ENCODE data around the gene PPP1R10.

Gene PPP1R10

DNA sequence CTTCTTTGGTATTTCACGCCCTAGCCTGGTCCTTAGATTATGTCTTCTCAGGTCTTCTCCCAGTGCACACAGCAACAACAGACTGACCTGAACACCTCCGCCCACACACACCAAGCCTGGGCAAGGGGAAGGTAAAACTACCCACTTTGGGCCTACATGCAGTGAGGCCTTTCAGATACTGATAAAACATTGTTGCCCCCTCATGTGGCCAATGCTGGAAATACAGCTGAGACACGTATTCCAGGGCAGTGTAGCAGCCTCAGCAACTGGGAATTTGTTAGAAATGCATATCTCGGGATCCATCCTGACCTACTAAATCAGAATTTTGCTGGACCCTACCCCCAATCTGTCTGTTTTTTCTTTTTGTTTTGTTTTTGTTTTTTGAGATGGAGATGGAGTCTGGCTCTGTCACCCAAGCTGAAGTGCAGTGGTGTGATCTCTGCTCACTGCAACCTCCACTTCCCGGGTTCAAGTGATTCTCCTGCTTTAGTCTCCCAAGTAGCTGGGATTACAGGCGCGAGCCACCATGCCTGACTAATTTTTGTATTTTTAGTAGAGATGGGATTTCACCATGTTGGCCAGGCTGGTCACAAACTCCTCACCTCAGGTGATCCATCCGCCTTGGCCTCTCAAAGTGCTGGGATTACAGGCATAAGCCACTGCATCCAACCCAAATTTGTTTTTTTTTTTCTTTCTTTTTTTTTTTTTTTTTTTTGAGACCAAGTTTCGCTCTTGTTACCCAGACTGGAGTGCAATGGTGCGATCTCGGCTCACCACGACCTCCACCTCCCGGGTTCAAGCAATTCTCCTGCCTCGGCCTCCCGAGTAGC, 19.5 kb downstream of the PPP1R10 start:
- DNase-seq: peak; percentile 25

DNA sequence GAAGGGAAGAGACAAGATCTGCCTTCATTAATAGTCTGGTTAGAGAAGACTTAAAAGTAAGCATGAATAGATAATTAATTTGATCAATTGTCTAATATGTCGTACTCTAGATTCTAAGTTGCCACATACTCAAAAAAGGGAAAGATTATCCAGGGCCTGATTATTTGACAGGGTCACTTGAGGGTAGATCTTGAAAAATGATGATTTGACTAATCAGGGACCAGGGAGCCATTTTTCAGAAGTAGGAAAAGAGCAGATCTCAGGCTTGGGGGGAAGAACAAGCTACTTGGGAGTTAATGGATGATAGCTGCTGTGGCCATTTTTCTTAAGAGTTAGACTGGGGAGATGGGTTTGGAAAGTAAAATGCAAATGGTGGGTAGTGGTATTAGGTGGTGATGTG, 24.8 kb downstream of the PPP1R10 start:
- DNase-seq: no peak

DNA sequence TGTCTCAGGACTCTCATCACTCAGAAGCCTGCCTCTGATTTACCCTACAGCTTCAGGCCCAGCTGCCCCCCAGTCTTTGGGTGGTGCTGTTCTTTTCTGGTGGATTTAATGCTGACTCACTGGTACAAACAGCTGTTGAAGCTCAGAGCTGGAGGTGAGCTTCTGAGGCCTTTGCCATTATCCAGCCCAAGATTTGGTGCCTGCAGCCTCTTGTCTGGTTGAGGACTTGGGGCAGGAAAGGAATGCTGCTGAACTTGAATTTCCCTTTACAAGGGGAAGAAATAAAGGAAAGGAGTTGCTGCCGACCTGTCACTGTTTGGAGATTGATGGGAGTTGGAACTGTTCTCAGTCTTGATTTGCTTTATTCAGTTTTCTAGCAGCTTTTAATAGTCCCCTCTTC, 26.0 kb downstream of the PPP1R10 start:
- DNase-seq: no peak

DNA sequence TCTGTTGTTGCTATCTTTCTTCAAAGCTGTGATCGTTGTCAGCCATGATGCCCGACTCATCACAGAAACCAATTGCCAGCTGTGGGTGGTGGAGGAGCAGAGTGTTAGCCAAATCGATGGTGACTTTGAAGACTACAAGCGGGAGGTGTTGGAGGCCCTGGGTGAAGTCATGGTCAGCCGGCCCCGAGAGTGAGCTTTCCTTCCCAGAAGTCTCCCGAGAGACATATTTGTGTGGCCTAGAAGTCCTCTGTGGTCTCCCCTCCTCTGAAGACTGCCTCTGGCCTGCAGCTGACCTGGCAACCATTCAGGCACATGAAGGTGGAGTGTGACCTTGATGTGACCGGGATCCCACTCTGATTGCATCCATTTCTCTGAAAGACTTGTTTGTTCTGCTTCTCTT, 26.5 kb downstream of the PPP1R10 start:
- DNase-seq: no peak

DNA sequence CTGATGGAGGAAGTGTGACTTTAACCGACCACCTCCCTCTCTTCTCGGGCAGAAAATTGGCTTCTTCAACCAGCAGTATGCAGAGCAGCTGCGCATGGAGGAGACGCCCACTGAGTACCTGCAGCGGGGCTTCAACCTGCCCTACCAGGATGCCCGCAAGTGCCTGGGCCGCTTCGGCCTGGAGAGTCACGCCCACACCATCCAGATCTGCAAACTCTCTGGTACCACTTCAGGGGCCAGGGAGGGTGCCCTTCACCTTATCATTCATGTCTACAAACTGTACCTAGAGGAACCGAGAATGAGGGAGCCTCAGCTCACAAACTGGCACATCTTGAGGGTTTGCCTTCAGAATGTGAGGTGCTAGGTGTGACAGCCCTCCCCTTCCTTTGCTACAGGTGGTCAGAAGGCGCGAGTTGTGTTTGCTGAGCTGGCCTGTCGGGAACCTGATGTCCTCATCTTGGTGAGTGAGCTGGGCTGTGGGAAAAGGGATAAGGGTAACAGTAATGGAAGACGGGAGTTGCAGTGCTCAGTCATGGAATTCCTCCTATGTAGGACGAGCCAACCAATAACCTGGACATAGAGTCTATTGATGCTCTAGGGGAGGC, 27.2 kb downstream of the PPP1R10 start:
- DNase-seq: no peak

DNA sequence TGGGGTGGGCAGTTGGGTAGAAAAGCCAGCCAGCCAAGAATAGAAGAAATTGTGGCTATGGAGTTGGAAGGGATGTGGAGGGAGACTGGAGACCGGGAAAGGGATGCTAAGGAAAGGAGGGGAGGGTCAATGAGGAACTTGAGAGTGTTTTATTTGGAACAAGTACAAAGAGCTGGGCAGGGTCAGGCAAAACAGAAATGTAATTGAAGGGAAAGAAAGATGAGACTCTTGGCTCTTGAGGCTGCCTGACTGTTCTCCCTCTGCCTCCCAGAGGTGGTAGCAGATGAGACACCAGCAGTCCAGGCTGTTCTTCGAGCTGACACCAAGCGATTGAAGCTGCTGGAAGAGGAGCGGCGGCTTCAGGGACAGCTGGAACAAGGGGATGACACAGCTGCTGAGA, 33.1 kb downstream of the PPP1R10 start:
- no peak for DNase-seq

DNA sequence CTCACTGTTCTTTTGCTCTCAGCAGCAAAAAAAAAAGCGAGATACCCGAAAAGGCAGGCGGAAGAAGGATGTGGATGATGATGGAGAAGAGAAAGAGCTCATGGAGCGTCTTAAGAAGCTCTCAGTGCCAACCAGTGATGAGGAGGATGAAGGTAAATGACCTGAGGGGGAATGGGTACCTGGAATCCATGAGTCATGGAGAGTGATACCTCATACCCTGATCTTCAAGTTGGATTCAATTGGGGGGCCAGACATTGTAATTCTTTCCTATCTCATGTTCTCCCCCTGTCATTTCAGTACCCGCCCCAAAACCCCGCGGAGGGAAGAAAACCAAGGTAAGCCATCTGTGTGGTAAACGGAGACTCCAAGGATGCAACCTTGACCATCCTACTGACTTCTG, 39.0 kb downstream of the PPP1R10 start:
- no peak for DNase-seq

DNA sequence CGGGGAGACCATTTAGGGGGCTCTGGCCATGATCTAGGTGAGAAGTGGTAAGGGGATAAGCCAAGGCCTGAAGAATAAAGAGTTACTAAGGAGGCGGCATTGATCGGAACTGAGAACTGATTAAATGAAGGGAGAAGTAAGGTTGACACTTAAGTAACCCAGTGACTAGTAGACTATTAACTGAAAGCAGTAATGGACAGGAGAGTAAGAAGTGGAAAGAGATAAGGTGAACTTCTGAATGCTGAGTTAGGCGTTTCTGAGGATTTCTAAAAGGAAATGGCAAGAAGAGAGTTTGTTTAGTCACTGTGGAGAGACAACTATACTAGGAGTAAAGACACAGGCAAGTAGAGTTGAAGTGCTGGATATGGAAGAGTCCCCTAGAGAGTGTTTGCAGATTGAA, 43.9 kb downstream of the PPP1R10 start:
- DNase-seq: no peak

DNA sequence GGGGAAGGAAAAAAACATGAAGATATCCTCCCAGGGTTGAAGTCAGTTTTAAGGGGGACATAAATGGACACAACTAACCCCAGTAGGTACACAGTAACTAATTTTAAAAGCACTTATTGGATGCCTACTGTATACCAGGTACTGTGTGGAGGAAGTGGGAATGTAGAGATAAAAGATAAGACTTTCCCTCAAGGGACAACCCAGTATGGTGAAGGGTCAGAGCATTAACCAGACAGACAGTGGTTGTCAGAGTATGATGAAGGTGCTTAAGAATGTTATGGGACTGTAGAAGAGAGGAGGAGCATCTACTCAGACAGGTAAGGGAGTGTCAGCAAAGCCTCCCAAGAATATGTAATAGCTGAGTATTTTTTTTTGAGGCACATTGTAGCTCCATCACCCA, 44.9 kb downstream of the PPP1R10 start:
- no peak for DNase-seq

DNA sequence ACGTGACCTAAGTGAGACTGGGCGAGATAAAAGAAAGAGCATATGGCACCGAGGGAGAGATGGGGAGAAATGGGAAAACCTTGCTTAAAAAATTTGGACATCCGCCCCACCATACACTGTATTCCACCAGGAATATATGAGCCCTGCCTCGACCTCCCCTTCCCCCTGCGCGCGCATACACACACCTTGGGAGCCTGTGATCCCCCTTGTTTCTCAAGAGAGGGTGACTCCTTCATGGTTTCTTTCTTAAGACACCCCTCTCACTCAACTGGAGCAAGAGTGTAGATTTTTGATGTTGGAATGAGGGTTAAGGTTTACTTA, 45.3 kb downstream of the PPP1R10 start:
- DNase-seq: no peak

DNA sequence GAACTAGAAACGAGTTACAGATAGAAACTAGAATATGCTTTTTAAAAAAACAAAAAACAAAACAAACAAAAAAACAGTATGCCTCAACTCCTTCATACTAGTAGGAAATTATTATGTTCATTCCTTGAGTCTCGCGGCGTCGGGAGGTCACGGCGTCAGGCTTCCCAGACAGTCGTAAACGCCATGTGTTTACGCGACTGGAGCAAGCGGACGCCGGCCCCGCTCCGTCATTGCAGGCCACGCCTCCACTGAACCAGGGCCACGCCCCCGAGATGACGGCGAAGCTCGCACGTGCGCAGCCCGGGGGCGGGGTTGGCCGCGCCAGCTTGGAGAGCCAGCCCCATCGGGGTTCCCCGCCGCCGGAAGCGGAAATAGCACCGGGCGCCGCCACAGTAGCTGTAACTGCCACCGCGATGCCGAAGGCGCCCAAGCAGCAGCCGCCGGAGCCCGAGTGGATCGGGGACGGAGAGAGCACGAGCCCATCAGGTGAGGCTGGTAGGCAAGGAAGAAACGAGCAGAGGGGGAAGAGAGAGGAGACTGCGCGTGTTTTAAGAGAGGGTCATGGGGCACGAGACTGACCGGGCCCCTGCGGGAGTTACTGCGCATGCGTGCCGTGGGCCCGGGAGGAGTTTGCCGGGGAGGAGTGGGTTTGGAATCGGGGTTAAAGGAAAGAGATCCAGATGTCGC, 45.8 kb downstream of the PPP1R10 start, which contains the start of gene ABCF1:
Gene ABCF1 (plus strand): TSS at position 368 of the 687 bp plus-strand sequence. CDS start 46 bp downstream, at position 414.
- peak; percentile 86 for DNase-seq

DNA sequence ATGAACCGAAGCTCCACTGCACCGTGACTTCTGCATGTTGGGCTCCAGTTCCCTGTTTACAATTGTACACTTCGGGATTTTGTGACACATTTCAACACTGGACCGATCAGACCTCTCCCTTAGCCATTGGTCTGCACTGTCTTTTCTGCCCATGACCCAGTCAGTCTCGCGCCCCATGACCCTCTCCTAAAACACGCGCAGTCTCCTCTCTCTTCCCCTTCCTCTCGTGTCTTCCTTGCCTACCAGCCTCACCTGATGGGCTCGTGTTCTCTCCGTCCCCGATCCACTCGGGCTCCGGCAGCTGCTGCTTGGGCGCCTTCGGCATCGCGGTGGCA, 46.3 kb downstream of the PPP1R10 start:
- DNase-seq: no peak

DNA sequence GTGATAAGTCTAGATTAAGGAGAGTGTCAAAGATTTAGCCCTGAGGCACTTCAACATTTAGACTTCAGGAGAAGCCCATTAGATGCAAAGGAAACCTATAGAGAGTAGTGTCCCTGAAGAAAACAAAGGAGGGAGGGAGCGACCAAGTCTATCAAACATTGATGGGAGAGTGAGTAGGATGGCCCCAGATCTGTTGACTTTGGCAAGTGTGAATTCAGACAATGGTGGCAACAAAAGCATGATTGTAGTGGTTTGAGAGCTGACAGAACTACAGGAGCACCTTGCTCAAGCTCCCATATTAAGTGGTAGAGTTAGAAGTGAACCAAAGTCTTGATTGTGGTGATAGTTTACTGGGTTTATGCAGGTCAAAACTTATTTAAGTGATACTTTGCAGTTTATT, 46.8 kb downstream of the PPP1R10 start:
- DNase-seq: no peak

DNA sequence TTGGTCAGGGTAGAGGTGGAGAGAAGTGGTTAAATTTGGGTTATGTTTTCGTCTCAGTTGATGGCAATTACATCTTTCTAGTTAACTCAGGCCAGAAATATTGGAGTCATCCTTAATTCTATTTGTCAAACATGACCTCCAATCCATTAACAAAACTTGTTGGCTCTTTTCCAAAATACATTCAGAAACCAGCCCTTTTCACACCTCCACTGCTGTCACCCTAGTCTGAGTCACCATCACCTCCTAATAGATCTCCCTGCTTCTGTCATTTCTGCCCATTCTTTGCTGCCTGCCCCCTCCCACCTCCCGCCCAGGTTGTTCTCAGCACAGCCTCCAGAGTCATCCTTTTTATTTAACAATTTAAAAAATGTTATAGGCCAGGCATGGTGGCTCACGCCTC, 48.8 kb downstream of the PPP1R10 start:
- DNase-seq: no peak

DNA sequence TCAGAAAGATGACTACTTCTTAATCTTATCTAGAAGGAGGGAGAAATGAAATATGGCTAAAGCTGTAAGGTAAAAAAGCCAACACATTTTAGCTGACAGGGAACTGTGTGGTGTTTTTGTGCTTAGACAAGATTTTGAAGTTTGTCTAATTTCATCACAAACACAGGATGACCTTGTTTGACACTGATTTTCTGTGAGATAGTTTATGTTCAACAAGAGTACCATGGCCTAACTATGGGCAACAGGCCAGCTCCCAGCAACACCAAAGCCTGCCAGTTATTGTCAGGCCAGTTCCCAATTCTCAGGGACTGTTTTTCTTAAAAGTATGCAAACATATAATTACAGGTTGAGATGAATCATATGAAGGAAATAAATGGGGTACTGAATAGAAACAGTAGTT, 51.3 kb downstream of the PPP1R10 start:
- DNase-seq: no peak

DNA sequence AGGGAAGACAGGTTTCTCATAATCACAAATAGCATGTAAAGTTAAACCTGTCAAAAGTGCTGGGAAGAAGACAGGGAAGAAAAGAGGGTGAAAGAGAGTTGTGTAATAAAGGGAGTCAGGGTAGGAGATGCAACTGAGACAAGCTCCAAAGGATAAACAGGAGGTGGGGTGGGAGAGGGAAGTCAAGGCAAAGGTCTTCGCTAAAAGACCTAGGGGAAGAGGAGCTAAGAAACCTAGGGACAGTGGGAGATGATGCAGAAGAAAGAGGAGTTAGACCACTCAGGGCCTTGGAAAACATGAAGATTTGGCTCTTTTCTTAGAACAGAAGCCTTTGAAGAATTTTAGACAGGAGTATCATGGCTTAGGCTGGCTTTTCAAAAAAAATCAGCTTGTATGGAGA, 52.9 kb downstream of the PPP1R10 start:
- no peak for DNase-seq

DNA sequence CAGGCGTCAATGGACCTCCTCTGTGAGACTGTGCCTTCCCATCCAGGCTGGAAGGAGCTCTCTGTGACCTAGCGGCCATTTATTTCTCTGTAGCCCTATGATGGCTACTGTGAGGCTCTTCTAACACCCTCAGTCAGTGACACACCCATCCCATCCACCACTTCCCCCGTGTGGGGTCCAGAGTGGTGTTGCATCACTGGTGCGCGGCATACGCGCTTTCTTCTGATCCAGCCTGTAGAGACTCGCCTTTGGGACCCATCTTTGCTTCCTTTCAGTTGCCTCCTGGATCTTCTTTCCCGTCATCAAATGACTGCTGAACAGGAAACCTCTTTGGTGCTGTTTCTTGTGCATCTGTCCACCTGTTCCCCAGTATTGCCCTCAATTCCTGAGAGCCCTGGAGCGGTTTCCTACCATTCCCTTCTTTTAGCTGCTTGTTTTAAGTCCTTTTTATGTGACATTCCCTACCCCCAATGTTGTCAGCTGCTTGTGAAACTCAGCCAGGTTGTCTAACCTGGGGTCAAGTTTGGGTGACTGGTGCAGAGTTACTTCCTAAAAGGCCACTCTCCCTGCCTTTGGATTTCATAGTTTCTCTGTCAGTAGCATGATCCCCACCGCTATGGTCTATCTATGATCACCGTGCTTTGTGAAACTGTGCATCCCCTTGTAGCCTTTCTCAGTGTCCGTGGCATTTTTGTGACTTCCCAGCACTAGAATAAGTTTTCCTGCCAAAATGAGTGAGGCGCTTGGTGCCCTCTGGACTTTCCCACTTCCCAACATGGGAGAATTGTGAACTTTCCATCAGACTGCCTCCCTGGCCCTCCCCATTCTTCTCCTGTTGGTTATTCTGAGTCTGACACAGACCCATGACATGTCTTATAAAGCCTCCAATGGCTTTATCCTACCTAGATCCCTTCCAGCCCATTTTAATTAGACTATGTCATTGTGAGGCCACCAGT, 54.3 kb downstream of the PPP1R10 start:
- no peak for DNase-seq

DNA sequence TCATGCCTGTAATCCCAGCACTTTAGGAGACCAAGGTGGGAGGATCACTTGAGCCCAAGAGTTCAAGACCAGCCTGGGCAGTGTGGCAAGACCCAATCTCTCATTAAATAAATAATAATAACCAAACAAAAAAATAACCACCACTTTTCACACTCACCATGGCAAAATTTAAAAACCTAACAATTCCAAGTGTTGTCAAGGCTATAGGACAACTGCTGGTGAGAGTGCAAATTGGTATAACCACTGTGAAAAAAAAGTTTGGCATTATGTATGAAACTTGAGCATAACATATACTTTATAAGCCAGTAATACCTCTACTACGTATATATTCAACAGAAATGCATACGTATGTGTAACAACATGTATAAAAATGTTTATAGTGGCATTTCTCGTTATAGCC, 56.1 kb downstream of the PPP1R10 start:
- no peak for DNase-seq

DNA sequence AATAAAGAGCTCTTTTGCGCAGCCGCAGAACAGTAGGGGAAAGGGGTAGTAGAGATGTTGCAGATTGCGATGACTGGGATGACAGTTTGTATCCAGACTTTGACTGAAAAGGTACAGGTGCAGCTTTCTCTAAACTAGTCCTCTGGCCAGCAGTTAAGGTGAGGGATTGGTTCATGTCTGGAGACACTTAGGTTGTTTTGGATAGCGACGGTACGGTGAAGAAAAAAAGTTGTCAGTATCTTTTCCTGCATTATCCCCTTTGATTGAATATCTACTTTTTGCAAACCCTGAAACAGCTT, 59.4 kb downstream of the PPP1R10 start:
- peak; percentile 16 for DNase-seq

DNA sequence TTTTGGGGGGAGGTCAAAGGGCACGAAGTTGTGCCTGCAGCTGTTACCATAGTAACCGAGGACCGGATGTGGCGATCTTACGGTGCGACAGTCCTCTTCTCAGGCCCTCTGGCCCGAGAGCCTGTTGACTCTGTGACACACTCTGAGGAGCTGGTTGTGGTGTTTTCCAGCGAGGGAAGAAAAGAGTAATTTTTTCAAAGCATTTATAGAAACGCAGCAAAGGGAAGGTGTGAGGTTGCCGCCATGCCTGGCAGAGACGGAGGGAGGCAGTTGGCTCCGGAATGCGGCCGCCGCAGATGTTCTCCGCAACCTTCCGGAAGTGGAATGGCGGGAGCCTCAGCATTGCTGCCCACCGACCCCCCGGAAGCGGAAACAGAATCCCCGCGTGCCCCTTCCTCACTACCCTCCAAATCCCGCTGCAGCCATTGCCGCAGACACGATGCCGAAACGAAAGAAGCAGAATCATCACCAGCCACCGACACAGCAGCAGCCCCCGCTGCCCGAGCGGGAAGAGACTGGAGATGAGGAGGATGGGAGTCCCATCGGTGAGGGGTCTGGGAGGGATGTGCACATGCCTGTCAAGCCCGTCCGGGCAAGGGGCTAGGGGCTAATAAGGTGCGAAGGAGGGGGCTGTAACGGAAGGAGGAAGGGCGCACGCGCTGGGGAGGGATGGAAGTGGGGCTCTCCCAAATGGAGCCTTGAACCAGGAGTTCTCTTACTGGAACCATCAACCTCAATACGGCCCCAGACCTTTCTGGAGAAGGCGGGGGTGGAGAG, 59.9 kb downstream of the PPP1R10 start, which contains the start of gene PRR3:
Gene PRR3 (plus strand): TSS at position 390 of the 777 bp plus-strand sequence. CDS start 50 bp downstream, at position 440.
- peak; percentile 86 for DNase-seq

DNA sequence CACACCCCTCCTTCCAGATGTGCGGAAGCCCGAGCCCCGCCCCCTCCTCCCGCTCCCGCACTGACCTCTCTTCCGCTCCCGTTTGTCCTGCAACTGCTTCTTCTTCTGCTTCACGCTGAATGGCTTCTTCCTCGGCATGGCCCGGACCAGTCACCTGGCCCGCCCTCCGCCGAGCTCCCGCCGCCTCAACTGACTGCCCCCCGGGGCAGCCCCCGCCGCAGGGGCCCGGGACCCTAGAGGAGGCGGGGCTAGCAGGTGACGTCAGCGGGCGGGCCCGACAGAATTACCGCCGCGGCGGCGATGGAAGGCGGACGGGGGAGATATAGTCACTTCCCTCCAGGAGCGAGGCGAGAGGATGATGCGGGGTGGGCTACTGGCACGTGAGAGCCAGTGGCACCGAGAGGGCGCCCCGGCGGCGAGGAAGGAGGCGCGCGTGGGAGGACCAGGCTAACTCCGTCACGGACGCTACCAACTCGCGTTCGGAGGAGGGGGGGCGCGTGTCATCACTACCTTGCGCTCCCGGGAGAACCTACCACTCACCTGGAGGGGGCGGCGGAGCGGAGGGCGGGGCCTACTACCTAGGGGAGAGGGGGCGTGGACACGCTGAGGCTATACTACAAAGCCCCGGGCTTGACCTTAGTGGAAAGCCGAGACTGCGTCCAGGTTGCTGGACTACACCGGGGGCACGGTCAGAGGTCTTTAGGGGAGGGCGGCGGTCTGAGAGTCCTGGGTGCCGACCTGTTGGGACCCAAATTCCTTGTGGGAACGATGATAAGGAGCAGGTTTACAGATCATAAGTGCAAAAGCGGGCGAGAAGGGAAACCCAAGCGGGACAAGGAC, 60.8 kb downstream of the PPP1R10 start, which contains the start of gene GNL1:
Gene GNL1 (minus strand): TSS at position 424 of the 840 bp plus-strand sequence. CDS start 286 bp downstream, at position 138.
- peak; percentile 77 for DNase-seq

DNA sequence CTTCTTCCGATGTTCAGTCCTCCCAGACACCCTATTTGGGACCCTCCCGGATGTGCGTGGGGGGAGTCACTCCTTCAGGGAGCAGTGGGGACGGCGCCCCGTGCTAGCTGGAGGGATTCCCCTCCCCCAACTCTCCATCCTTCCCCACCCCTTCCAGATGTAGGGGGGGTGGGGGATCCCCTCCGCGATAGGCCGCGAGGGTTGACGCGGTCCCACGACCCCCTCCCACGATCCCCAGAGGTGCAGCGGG, 61.3 kb downstream of the PPP1R10 start:
- no peak for DNase-seq
